Measurements from ENCODE around the gene CCDC92. TPM values are rescaled to one million over a fixed set of nuclear protein-coding genes. Genes with fewer than 3 reads are reported as not detected.

CCDC92 gene
- total RNA-seq, 2 experiments from 2014 or later = 11.5 to 12.7 TPM

DNA sequence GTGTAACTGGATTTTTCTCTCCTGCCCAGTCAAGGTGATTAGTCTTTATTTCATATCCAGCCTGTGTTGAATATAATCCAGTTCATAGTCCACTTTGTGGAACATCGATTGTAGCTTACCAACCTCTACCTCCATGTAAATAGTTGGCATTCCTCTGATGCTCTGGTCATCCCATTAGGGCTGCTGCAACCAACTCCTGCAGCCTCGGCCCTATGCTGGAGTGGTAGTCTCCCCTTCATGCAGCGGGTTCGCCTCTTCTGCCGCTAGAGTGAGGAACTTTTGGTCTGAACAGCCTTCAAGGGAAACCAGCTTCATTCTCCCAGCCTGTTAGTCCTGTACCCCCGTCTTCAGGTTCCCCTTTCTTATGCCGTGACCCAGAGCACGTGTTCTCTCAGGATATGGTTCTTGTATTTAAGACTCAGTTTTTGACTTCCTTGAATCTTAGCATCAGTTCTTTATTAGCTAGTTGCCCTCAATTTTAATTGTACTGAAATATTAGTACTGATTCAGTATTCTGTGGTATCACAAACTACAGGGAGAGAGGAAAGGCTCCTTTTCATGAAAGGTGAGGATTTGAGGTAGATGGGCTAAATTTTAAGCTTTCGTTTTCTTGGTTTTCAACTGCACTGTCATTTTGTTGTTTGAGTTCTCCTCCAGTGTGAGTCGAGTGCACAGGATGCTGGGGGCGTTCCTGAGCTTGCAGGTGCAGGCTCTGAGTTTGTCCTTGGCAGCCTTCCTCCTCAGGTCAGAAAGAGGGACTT lies 33.6 kb upstream of the CCDC92 start:
- Mint-ChIP-seq H3K9me3 (no peaks in the 10 kb centered on the region), H3K27ac (peak overlapping the region; percentile 84), H3K4me1 (ENCODE audit: low read depth) (peaks cover 34% of the 10 kb centered on the region), H3K27me3 (no peaks in the 10 kb centered on the region), H3K4me3 (peak overlapping the region; percentile 58), H3K36me3 (ENCODE audit: low read depth) (peaks cover 15% of the 10 kb centered on the region)
- ATAC-seq (ENCODE audit: poor library complexity) (peak; percentile 84), DNase-seq (peak in 9 of 14 experiments; percentile 9 to 51 (median 35))
- TF ChIP-seq, protein P1, sequence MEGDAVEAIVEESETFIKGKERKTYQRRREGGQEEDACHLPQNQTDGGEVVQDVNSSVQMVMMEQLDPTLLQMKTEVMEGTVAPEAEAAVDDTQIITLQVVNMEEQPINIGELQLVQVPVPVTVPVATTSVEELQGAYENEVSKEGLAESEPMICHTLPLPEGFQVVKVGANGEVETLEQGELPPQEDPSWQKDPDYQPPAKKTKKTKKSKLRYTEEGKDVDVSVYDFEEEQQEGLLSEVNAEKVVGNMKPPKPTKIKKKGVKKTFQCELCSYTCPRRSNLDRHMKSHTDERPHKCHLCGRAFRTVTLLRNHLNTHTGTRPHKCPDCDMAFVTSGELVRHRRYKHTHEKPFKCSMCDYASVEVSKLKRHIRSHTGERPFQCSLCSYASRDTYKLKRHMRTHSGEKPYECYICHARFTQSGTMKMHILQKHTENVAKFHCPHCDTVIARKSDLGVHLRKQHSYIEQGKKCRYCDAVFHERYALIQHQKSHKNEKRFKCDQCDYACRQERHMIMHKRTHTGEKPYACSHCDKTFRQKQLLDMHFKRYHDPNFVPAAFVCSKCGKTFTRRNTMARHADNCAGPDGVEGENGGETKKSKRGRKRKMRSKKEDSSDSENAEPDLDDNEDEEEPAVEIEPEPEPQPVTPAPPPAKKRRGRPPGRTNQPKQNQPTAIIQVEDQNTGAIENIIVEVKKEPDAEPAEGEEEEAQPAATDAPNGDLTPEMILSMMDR (IDR thresholded peaks at IDR 0.05) = no peak
- H3K27ac ChIP-seq (ENCODE audit: low read depth in 1 of 2, low read length in 2 of 2) = peak overlapping the region in 1 of 2 donors; percentile 10
- no peaks in the 10 kb centered on the region for H3K27me3 ChIP-seq (ENCODE audit: control insufficient read depth in 1 of 2, insufficient read depth in 2 of 2, low read length in 2 of 2)
- intact Hi-C loops (cut with DNase I, micrococcal nuclease) = no loop called here
- POLR2A ChIA-PET = interaction anchor here (0.8 to 1.0 kb wide), 2 partner anchors 10 to 33 kb away, joined by 3 to 4 read pairs; partner anchors contain the start of gene ZNF664
- peaks cover 19% of the 10 kb centered on the region for H3K36me3 ChIP-seq (ENCODE audit: insufficient read depth, low read length)
- H3K4me1 ChIP-seq (ENCODE audit: insufficient read depth, low read length) = peaks cover 18% of the 10 kb centered on the region
- no peak overlapping the region for H3K4me3 ChIP-seq (ENCODE audit: low read length)
- CTCF ChIA-PET = no interaction called here
- no peaks in the 10 kb centered on the region for H3K9me3 ChIP-seq (ENCODE audit: control insufficient read depth in 1 of 2, insufficient read depth in 1 of 2, low read length in 2 of 2)

DNA sequence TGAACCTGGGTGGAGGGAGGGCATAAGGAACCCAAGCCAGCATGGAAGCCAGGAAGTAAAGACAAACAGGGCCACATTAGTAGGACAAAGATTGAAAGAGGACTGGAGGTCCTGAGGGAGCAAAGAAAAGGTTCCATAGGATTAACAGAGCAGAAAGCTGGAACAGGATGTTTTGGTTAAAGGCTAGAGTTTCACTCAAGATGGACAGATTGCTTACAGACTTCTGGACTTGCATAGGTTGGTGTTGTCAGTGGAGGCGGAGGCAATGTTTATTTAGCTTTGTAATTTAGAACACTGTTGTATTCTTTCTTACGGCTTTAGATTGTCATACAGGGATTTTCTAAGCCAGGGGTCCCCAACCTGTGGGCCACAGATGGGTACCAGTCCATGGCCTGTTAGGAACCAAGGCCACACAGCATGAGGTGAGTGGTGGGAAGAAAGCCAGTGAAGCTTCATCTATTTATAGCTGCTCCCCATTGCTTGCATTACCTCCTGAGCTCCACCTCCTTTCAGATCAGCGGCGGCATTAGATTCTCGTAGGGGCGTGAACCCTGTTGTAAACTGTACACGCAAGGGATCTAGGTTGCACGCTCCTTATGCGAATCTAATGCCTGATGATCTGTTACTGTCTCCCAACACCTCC lies 31.7 kb upstream of the CCDC92 start:
- Histone ChIP-seq H3K27ac (ENCODE audit: low read depth in 1 of 2, low read length in 2 of 2) (no peak overlapping the region), H3K4me3 (ENCODE audit: low read length) (no peak overlapping the region), H3K4me1 (ENCODE audit: insufficient read depth, low read length) (peaks cover 18% of the 10 kb centered on the region), H3K9me3 (ENCODE audit: control insufficient read depth in 1 of 2, insufficient read depth in 1 of 2, low read length in 2 of 2) (no peaks in the 10 kb centered on the region), H3K27me3 (ENCODE audit: control insufficient read depth in 1 of 2, insufficient read depth in 2 of 2, low read length in 2 of 2) (no peaks in the 10 kb centered on the region), H3K36me3 (ENCODE audit: insufficient read depth, low read length) (peaks cover 25% of the 10 kb centered on the region)
- Mint-ChIP-seq H3K36me3 (ENCODE audit: low read depth) (peaks cover 5% of the 10 kb centered on the region), H3K4me3 (no peak overlapping the region), H3K4me1 (ENCODE audit: low read depth) (peaks cover 34% of the 10 kb centered on the region), H3K27ac (no peak overlapping the region), H3K9me3 (no peaks in the 10 kb centered on the region), H3K27me3 (no peaks in the 10 kb centered on the region)
- TF ChIP-seq, protein P1 (IDR thresholded peaks at IDR 0.05) = no peak
- intact Hi-C loops (cut with DNase I, micrococcal nuclease) = no loop called here
- POLR2A ChIA-PET = no interaction called here
- DNase-seq = no peak
- no peak for ATAC-seq (ENCODE audit: poor library complexity)
- CTCF ChIA-PET = interaction anchor here (1.9 kb wide), 1 partner anchor 21 kb away, joined by 5 read pairs; no protein-coding TSS in a partner anchor

DNA sequence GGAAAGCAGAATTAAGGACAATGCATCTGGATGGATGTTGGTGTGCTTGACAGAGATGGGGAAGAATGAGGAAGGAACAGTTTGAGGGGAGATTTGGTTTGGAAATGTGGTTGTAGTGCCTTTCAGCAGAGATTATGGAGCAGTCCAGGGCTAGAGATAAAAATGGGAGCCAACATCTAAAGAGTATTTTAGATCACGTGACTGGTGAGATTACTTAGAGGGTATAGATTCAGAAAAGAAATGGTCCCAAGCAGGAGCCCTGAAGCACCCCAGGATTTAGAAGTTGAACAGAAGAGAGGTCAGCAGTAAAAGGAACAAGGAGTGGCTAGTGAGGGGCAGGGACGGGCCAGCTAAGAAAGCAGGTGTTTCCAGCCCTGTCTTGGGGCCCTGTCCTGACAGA lies 30.0 kb upstream of the CCDC92 start:
- Mint-ChIP-seq H3K27me3 (no peaks in the 10 kb centered on the region), H3K36me3 (ENCODE audit: low read depth) (peaks cover 16% of the 10 kb centered on the region), H3K4me1 (ENCODE audit: low read depth) (peaks cover 34% of the 10 kb centered on the region), H3K9me3 (no peaks in the 10 kb centered on the region), H3K27ac (no peak overlapping the region), H3K4me3 (no peak overlapping the region)
- intact Hi-C loops (cut with DNase I, micrococcal nuclease) = no loop called here
- H3K4me3 ChIP-seq (ENCODE audit: low read length) = no peak overlapping the region
- H3K27ac ChIP-seq (ENCODE audit: low read depth in 1 of 2, low read length in 2 of 2) = no peak overlapping the region
- DNase-seq (no peak), ATAC-seq (ENCODE audit: poor library complexity) (no peak)
- H3K9me3 ChIP-seq (ENCODE audit: control insufficient read depth in 1 of 2, insufficient read depth in 1 of 2, low read length in 2 of 2) = no peaks in the 10 kb centered on the region
- CTCF ChIA-PET = interaction anchor here (1.9 kb wide), 1 partner anchor 97 kb away, joined by 5 read pairs; no protein-coding TSS in a partner anchor
- no peaks in the 10 kb centered on the region for H3K27me3 ChIP-seq (ENCODE audit: control insufficient read depth in 1 of 2, insufficient read depth in 2 of 2, low read length in 2 of 2)
- peaks cover 18% of the 10 kb centered on the region for H3K4me1 ChIP-seq (ENCODE audit: insufficient read depth, low read length)
- POLR2A ChIA-PET = no interaction called here
- TF ChIP-seq, protein P1 (IDR thresholded peaks at IDR 0.05) = no peak
- H3K36me3 ChIP-seq (ENCODE audit: insufficient read depth, low read length) = peaks cover 37% of the 10 kb centered on the region
